ENCODE data around the gene NRG3.
"Not testable (repeated sequence)": the region's sequence is repeated elsewhere in the genome, so short reads cannot be mapped to it uniquely, and the experiment has no call there.

NRG3 gene

GRCh38 chr10:81963606-81964005 lies 88.6 kb downstream of the NRG3 start:
- DNase-seq, result no peak

DNA sequence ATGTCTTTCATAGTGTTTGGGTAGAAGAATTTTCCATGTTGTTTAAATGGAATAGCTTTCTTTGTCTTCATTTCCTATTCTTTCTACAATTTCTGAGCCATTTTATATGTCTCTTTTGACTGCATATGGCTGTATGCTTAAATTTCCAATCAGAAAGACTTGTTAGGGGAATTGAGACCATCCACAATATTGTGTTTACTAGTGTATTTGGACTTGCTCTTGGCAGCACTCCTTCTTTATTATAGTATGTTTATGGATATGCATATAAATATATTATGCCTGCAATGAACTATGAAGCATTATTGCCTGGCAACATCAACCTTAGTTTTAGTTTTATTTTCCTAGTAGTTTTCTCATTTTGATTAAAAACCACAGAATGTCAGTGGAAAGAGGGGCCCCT lies 92.7 kb downstream of the NRG3 start:
- no peak for DNase-seq

DNA sequence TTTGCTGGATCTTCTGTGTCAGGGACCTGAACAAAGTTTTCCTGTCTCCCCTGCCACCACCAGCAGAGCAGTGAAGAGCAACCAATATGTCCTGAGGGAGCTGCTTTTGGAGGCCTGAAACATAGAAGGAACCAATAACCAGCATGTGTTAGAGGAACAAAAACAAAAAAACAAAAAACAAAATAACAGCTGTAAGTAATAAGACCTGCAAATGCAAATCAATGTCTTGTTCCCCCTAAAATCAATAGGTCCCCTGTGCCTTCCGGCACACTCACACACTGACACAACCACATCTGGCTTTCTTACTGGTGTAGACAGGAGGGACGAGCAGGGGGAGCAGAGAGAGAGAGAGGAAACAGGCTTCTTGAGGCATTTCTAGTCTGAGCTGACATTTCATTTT lies 94.1 kb downstream of the NRG3 start:
- DNase-seq, result no peak

- no peak for DNase-seq
Observed at GRCh38 chr10:81978238-81978637, 103.2 kb downstream of the NRG3 start.

DNA sequence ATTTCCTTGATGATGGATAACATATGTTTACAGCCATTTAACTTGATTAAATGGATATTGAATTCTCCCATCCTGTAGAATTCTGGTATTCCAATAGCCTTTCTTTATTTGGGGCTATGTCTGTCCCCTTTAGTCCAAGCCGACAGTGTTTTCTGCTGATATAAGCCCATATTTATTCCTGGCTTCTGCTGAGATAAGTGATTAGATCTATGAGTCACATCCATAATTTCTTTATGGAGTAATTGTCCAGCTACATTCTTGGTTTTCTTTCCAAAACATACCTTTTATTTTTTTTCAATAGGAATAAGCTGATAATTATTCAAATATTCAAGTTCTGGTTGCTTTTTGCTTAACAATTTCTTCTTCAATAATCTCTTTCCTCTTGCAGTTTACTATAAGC lies 106.7 kb downstream of the NRG3 start:
- DNase-seq, result no peak

GRCh38 chr10:81984428-81984827 lies 109.4 kb downstream of the NRG3 start:
- no peak for DNase-seq

GRCh38 chr10:81995254-81995653 lies 120.3 kb downstream of the NRG3 start:
- DNase-seq, result no peak

DNA sequence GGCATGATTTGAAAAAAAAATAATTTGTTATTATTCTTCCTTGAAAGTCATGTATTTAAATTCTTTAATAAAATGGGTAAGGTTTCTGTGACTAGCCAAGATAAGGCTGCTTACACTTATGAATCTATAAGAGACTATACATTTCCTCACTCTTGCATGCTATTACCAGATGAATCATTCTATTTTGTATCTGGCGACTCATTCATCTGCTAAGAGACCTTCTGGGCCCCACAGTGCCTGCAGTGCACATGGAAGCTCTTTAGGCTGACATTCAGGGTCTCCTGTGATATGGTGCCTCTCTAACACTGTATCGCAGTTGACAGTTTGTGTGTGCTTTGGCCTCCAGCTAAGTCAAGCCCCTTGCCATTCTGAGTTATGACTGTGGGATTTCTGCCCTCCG lies 121.9 kb downstream of the NRG3 start:
- no peak for DNase-seq

- DNase-seq, result no peak
Observed at GRCh38 chr10:82020999-82021398, 146.0 kb downstream of the NRG3 start.

- no peak for DNase-seq
Observed at GRCh38 chr10:82027711-82028110, 152.7 kb downstream of the NRG3 start.

- no peak for DNase-seq
Observed at GRCh38 chr10:82037076-82037475, 162.1 kb downstream of the NRG3 start.

DNA sequence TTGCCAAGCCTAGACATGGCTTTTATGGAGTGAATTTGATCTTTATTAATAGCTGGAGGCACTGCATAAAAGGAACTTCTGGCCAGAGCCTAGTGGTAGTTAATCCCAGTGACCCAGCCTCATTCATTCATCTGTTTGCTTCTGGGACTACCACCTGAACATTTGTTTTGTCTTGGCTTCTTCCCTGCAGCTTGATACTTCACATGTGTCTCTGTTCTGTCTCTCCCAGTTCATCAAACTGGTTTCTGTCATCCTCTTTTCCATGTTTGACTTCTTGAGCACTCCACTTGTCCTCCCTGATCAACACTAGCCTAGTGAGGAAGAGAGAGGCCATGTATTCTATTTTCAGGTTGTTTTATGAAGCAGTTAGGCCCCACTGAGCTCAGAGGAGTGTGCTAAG lies 163.6 kb downstream of the NRG3 start:
- DNase-seq, result no peak

DNA sequence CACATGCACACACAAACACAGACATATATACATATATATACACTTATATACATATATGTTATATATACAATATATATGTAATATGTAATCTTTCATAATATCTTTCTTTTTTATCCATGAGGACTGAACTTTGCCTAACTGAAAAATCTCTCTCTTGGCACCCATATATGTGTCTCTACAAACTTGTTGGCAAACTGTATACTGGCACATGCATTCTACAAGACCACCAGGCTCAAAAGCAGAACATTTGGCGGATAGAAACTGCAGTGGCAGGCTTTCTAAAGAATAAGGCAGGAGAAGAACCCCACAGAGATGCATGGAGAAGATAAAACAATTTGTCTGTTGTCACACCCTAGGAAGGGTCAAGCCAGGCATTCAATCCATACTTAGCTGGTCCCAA lies 165.3 kb downstream of the NRG3 start:
- no peak for DNase-seq

- no peak for DNase-seq
Observed at GRCh38 chr10:82041018-82041417, 166.0 kb downstream of the NRG3 start.

DNA sequence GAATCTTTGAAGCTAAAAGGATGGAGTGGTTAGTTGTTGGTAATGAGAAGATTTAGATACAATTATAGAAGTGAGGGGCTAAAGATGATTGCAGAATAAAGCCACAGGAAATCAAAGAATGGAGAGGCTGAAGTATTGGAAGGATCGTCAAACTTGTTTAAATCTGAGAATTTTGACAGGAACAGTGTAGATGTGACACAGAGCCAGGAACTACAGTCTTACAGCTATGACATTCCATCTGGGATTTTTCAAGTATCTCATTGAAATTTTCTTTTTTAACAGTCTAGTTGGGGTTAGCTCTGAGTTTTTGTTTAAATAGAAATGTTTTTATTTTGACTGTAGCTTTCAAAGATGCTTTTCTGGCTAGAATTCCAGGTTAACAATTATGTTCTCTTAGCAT lies 181.4 kb downstream of the NRG3 start:
- no peak for DNase-seq

DNA sequence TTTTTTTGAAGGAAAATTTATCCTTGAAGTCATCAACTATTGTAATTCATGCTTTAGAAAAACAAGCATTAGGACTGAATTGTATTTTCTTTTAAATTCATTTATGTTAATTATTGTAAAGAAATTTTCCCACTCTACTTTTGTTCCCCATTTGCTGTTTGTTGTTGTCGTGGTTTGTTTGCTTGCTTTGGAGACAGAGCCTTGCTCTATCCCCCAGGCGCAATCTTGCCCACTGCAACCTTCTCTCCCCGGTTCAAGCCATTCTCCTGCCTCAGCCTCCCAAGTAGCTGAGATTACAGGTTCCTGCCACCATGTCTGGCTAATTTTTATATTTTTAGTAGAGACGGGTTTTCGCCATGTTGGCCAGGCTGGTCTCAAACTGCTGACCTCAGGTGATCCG lies 192.2 kb downstream of the NRG3 start:
- DNase-seq, result not testable (repeated sequence)

GRCh38 chr10:82068501-82068900 lies 193.5 kb downstream of the NRG3 start:
- no peak for DNase-seq

DNA sequence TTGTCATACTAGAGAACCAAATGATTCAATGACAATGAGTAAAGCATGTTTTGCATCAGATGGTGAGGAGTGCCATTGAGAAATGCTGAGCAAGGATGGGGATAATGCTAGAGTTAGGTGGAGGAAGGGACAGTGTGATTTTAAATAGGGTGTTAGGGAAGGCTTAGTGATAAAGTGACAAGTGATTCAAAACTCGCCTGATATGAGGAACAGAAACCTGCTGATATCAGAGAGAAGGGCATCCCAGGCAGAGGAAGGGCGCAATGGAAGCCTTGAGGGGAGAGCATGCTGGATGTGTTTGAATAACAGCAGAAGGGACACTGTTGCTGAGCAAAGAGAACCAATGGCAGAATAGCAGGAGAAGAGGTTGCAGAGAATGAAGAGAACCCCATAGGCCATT lies 196.2 kb downstream of the NRG3 start:
- no peak for DNase-seq

GRCh38 chr10:82072124-82072523 lies 197.1 kb downstream of the NRG3 start:
- DNase-seq, result no peak

DNA sequence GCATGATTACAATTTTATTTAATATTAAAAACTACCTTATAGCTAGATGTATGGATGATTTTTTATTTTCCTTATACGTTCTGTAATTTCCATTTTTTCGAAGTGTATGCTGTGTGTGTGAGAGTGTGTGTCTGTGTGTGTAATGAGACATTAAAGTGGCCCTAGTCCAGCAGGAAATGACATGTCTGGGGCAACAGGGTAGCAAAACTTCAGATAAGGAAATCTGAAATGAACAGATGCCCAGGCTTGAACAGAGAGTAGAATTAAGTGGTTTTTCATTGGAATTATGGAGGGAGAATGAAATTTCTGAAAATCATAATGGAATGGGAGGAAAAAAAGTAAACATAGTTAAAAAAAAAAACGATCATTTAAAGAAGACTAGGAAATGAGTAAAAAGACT lies 200.6 kb downstream of the NRG3 start:
- no peak for DNase-seq

GRCh38 chr10:82084496-82084895 lies 209.5 kb downstream of the NRG3 start:
- no peak for DNase-seq

DNA sequence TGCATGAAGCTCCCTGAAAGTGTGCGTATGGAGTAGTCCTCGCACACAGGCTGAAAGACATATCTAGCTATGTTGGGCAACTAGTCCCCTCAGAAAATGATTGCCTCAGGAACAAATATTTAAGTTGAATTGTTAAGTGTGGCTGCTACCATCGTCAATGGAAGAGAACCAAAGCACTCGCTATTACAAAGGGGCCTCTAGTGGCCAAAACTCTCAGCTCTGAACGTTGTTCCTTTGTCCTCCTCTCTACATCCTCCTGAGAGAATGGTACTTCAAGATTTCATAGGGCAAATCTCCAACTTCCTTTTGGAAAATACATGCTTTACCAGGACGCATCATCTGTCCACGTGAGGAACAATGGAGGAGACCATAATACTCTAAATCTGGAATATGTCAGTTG lies 209.9 kb downstream of the NRG3 start:
- DNase-seq, result no peak

- DNase-seq, result no peak
Observed at GRCh38 chr10:82089327-82089726, 214.3 kb downstream of the NRG3 start.

GRCh38 chr10:82091413-82091812 lies 216.4 kb downstream of the NRG3 start:
- DNase-seq, result no peak

DNA sequence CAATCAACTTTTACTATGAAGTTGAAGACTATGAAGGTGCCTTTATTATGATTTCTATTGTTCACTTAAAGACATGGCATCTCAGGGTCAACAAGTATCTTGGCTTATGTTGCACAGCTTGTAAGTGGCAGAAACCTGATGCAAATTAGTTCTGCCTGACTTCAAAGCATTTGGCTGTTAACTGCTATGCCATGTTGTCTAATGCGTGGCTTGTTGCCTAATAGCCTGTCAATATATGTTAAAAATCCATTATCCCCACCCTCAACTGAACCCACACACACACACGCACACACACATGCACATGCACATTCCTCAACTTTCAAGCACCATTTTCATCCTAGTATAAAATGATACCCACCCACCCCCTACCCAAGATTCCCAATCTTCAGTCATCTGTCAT lies 217.1 kb downstream of the NRG3 start:
- DNase-seq, result no peak

DNA sequence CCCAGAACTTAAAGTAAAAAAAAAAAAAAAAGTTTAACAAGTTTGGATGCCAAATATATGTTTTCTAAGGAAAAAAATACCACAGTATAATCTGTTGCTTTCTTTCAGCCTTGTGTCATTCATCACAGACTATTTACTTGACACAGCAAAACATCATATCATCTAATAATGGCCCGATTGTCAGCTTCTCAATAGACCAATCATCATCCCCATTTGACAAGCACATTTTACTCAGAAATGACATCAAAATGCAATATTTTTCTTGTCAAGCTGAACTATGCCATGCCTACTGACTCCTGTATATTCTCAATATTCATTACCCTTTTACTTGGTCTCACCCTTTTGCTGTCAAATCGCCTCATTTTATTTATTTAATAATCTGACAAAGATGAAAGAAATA lies 249.7 kb downstream of the NRG3 start:
- no peak for DNase-seq
